GM12878 (cell line): ENCODE results near the gene DIAPH3. TPM values are rescaled to one million over a fixed set of nuclear protein-coding genes. Genes with fewer than 3 reads are reported as not detected.

ENCODE experiments used
- BACH1 ChIP-seq: fragments of 450-650 bp; IDR thresholded peaks from 2 replicates; pipeline ENCODE4 v1.6.1; 2017; ENCODE audit warnings: mild to moderate bottlenecking, borderline replicate concordance
- CBFB ChIP-seq: IDR thresholded peaks from 2 replicates; pipeline ENCODE4 v1.6.1; 2016; ENCODE audit warnings: antibody characterized with exemption, low read depth
- CBX3 ChIP-seq: fragments of 200-600 bp; sonication (generic); IDR thresholded peaks from 2 replicates; pipeline ENCODE4 v1.6.1; 2016; ENCODE audit warnings: low read depth, borderline replicate concordance
- CBX5 ChIP-seq: sonication (generic); IDR thresholded peaks from 2 replicates; pipeline ENCODE4 v1.6.1; 2016; ENCODE audit warnings: low read depth, moderate library complexity, mild to moderate bottlenecking, inconsistent platforms
- DPF2 ChIP-seq: fragments of 450-650 bp; IDR thresholded peaks from 2 replicates; pipeline ENCODE4 v1.6.1; 2017; ENCODE audit warnings: mild to moderate bottlenecking
- FOXK2 ChIP-seq: fragments of 450-650 bp; IDR thresholded peaks from 2 replicates; pipeline ENCODE4 v1.6.1; 2017; ENCODE audit warnings: mild to moderate bottlenecking, moderate library complexity
- HDAC6 ChIP-seq: fragments of 200-600 bp; sonication (generic); IDR thresholded peaks from one replicate; pipeline ENCODE4 v1.8.0; 2017; ENCODE audit warnings: antibody characterized with exemption; ENCODE audit not compliant: unreplicated experiment
- NFYA ChIP-seq: IDR thresholded peaks from 2 replicates; pipeline ENCODE4 v1.6.1; 2011; ENCODE audit warnings: low read depth, mild to moderate bottlenecking, low read length, improper control_type of control experiment, borderline replicate concordance
- NFYB ChIP-seq: IDR thresholded peaks from 2 replicates; pipeline ENCODE4 v1.6.1; 2011; ENCODE audit warnings: low read depth, mild to moderate bottlenecking, low read length, improper control_type of control experiment, moderate library complexity; ENCODE audit not compliant: insufficient read depth
- NRF1 ChIP-seq: conservative IDR thresholded peaks from 2 replicates; pipeline ENCODE4 v1.6.1; 2011; ENCODE audit warnings: mild to moderate bottlenecking, low read depth, low read length, improper control_type of control experiment
- POLR2AphosphoS2 ChIP-seq: IDR thresholded peaks from 2 replicates; pipeline ENCODE4 v1.6.1; 2011; ENCODE audit warnings: low read depth, mild to moderate bottlenecking, low read length, improper control_type of control experiment, moderate library complexity
- POLR2AphosphoS5 ChIP-seq: IDR thresholded peaks from 2 replicates; pipeline ENCODE4 v1.6.1; 2011; ENCODE audit warnings: mild to moderate bottlenecking, low read length, inconsistent platforms
- SIN3A ChIP-seq: IDR thresholded peaks from 2 replicates; pipeline ENCODE4 v1.6.1; 2012; ENCODE audit warnings: low read depth, low read length, improper control_type of control experiment
- SMARCA5 ChIP-seq: fragments of 450-650 bp; IDR thresholded peaks from 2 replicates; pipeline ENCODE4 v1.6.1; 2017; ENCODE audit warnings: mild to moderate bottlenecking
- TAF1 ChIP-seq: IDR thresholded peaks from 2 replicates; pipeline ENCODE4 v1.6.1; 2011; ENCODE audit warnings: mild to moderate bottlenecking, low read depth, low read length, borderline replicate concordance
- YBX1 ChIP-seq: fragments of 450-650 bp; IDR thresholded peaks from 2 replicates; pipeline ENCODE4 v1.6.1; 2016; ENCODE audit warnings: antibody characterized with exemption
- ZBED1 ChIP-seq: IDR thresholded peaks from 2 replicates; pipeline ENCODE4 v1.6.1; 2016; ENCODE audit warnings: borderline replicate concordance
- polyA plus RNA-seq, 11 experiments: library from polyadenylated mRNA; depleted of rRNA in 4 of 11; unstranded in 6 of 11; stranded (reverse) in 5 of 11; fragments of >200 nt; fragmentation: Nextera tagmentation in 4 of 11; fragmentation: Illumina TruSeq in 1 of 11; extraction: Ambion mirVana in 4 of 11; extraction: Trizol in 1 of 11; gene quantifications; 1 replicate in 1 of 11; 2 replicates in 10 of 11; pipeline versions ENCODE4 v1.2.1 to v1.2.3, GENCODE V29; 2011 to 2016; ENCODE audit warnings: inconsistent platforms in 2 of 11, missing spikeins in 2 of 11, low read depth in 1 of 11
- total RNA-seq, 4 experiments: library from RNA; depleted of rRNA in 3 of 4; stranded (reverse); fragments of >200 nt in 3 of 4; fragmentation: Illumina TruSeq in 1 of 4; extraction: Trizol in 1 of 4; gene quantifications; 2 replicates each; pipeline versions ENCODE4 v1.2.1 to v1.2.3, GENCODE V29; 2013 to 2021
- TF ChIP-seq, protein P1 (sequence below): fragments of 150-350 bp; IDR thresholded peaks from 2 replicates; pipeline ENCODE4 v1.6.1; 2016; ENCODE audit warnings: low read depth, low read length
- TF ChIP-seq, protein P2 (sequence below): IDR thresholded peaks from 2 replicates; pipeline ENCODE4 v1.6.1; 2012; ENCODE audit warnings: mild to moderate bottlenecking, low read depth, low read length
- TF ChIP-seq, protein P3 (sequence below): fragments of 450-650 bp; IDR thresholded peaks from 2 replicates; pipeline ENCODE4 v1.6.1; 2016; ENCODE audit warnings: mild to moderate bottlenecking, moderate library complexity, borderline replicate concordance

Gene DIAPH3
- total and polyA plus RNA-seq, 10 of the 15 experiments (the other 5 are each of a cell fraction or from before 2014, with no cell fraction given) = 10.1 to 25.2 (median 15.4) TPM

DNA sequence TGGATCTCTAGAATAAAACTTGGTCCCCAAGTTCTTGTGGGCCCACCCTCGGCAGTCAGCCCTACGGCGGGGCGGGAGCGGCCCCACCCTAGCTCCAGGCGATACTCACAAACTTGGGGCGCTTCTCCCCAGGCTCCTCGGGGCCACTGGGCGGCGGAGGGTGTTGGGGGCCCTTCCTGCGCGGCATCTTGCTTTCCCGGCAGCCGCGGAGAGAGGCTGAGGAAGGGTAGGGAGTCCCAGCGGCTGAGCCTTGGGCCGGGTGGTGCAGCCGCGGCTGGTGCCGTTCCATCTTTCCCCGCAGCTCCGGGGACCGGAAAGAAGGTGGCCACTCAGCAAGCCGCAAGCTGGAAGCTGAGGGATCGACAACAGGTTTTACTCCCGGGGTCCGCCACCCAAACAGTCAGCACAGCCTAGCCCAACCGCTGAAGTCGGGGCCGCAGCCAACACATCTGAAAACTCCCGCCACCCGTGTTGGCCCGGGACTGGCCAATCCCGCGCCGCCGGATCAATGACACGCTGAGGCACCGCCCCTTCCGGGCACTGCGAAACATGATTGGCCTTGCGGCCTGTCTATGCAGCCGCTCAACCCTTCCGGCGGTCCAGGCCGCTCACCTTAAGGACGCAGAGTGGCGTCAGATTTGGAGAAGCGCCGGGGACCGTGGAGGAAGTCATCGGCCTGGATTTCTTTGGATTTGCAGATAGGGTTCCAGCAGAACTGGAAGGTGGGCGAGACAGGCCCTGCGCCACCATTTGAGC, at the start of gene DIAPH3 (continued):
- TF ChIP-seq, protein P1, sequence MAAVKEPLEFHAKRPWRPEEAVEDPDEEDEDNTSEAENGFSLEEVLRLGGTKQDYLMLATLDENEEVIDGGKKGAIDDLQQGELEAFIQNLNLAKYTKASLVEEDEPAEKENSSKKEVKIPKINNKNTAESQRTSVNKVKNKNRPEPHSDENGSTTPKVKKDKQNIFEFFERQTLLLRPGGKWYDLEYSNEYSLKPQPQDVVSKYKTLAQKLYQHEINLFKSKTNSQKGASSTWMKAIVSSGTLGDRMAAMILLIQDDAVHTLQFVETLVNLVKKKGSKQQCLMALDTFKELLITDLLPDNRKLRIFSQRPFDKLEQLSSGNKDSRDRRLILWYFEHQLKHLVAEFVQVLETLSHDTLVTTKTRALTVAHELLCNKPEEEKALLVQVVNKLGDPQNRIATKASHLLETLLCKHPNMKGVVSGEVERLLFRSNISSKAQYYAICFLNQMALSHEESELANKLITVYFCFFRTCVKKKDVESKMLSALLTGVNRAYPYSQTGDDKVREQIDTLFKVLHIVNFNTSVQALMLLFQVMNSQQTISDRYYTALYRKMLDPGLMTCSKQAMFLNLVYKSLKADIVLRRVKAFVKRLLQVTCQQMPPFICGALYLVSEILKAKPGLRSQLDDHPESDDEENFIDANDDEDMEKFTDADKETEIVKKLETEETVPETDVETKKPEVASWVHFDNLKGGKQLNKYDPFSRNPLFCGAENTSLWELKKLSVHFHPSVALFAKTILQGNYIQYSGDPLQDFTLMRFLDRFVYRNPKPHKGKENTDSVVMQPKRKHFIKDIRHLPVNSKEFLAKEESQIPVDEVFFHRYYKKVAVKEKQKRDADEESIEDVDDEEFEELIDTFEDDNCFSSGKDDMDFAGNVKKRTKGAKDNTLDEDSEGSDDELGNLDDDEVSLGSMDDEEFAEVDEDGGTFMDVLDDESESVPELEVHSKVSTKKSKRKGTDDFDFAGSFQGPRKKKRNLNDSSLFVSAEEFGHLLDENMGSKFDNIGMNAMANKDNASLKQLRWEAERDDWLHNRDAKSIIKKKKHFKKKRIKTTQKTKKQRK = peak; percentile 60
- TF ChIP-seq ZBED1 (no peak), NRF1 (no peak), CBX3 (no peak), HDAC6 (no peak), BACH1 (no peak), CBFB (peak; percentile 61), POLR2AphosphoS2 (0 out of 2 replicates have a peak, but pooled peaks have one; percentile 66), YBX1 (no peak), SIN3A (peak; percentile 98), DPF2 (peak; percentile 97), NFYB (peak; percentile 98), NFYA (peak; percentile 48; the same call in 1 of the 2 replicates), TAF1 (peak; percentile 71), FOXK2 (no peak; the same call in 1 of the 2 replicates), SMARCA5 (no peak), CBX5 (0 out of 2 replicates have a peak, but pooled peaks have one; percentile 32), POLR2AphosphoS5 (peak; percentile 91)
- TF ChIP-seq, protein P2, sequence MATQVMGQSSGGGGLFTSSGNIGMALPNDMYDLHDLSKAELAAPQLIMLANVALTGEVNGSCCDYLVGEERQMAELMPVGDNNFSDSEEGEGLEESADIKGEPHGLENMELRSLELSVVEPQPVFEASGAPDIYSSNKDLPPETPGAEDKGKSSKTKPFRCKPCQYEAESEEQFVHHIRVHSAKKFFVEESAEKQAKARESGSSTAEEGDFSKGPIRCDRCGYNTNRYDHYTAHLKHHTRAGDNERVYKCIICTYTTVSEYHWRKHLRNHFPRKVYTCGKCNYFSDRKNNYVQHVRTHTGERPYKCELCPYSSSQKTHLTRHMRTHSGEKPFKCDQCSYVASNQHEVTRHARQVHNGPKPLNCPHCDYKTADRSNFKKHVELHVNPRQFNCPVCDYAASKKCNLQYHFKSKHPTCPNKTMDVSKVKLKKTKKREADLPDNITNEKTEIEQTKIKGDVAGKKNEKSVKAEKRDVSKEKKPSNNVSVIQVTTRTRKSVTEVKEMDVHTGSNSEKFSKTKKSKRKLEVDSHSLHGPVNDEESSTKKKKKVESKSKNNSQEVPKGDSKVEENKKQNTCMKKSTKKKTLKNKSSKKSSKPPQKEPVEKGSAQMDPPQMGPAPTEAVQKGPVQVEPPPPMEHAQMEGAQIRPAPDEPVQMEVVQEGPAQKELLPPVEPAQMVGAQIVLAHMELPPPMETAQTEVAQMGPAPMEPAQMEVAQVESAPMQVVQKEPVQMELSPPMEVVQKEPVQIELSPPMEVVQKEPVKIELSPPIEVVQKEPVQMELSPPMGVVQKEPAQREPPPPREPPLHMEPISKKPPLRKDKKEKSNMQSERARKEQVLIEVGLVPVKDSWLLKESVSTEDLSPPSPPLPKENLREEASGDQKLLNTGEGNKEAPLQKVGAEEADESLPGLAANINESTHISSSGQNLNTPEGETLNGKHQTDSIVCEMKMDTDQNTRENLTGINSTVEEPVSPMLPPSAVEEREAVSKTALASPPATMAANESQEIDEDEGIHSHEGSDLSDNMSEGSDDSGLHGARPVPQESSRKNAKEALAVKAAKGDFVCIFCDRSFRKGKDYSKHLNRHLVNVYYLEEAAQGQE = no peak
- TF ChIP-seq, protein P3, sequence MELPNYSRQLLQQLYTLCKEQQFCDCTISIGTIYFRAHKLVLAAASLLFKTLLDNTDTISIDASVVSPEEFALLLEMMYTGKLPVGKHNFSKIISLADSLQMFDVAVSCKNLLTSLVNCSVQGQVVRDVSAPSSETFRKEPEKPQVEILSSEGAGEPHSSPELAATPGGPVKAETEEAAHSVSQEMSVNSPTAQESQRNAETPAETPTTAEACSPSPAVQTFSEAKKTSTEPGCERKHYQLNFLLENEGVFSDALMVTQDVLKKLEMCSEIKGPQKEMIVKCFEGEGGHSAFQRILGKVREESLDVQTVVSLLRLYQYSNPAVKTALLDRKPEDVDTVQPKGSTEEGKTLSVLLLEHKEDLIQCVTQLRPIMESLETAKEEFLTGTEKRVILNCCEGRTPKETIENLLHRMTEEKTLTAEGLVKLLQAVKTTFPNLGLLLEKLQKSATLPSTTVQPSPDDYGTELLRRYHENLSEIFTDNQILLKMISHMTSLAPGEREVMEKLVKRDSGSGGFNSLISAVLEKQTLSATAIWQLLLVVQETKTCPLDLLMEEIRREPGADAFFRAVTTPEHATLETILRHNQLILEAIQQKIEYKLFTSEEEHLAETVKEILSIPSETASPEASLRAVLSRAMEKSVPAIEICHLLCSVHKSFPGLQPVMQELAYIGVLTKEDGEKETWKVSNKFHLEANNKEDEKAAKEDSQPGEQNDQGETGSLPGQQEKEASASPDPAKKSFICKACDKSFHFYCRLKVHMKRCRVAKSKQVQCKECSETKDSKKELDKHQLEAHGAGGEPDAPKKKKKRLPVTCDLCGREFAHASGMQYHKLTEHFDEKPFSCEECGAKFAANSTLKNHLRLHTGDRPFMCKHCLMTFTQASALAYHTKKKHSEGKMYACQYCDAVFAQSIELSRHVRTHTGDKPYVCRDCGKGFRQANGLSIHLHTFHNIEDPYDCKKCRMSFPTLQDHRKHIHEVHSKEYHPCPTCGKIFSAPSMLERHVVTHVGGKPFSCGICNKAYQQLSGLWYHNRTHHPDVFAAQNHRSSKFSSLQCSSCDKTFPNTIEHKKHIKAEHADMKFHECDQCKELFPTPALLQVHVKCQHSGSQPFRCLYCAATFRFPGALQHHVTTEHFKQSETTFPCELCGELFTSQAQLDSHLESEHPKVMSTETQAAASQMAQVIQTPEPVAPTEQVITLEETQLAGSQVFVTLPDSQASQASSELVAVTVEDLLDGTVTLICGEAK = peak; percentile 96
